ENCODE results near the gene CEP112.

Gene CEP112

DNA sequence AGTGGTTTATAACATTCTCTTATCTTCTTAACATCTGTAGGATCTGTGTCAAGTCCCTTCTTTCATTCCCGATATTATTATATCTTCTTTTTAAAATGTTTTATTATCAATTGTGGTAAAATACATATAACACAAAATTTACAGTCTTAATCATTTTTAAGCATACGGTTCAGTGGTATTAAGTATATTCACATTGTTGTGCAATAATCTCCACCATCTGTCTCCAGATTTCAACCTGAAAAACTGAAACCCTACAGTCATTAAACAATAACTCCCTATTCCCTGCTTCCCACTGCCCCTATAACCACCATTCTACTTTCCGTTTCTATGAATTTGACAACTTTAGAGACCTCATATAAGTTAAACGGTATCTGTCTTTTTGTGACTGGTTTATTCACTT is 45.5 kb downstream of the CEP112 start:
- no peak for TF ChIP-seq MYC (IDR thresholded peaks at IDR 0.05; ENCODE audit: low read depth, low read length)
- TF ChIP-seq MAX (IDR thresholded peaks at IDR 0.05; ENCODE audit: low read depth, low read length) = no peak
- no peak for TF ChIP-seq POLR2A (IDR thresholded peaks at IDR 0.05; ENCODE audit: extremely low read depth, insufficient read length)
- TF ChIP-seq CTCF (IDR thresholded peaks at IDR 0.05; ENCODE audit: low read depth, low read length) = no peak
- no peak for DNase-seq (ENCODE audit: low read depth)
- no peak overlapping the region for H3K4me3 ChIP-seq (ENCODE audit: low read depth, low read length)

GRCh38 chr17:66143657-66144282 is 48.2 kb downstream of the CEP112 start:
- DNase-seq (ENCODE audit: low read depth) = no peak
- TF ChIP-seq MYC (IDR thresholded peaks at IDR 0.05; ENCODE audit: low read depth, low read length) = no peak
- no peak for TF ChIP-seq CTCF (IDR thresholded peaks at IDR 0.05; ENCODE audit: low read depth, low read length)
- TF ChIP-seq MAX (IDR thresholded peaks at IDR 0.05; ENCODE audit: low read depth, low read length) = no peak
- no peak for TF ChIP-seq POLR2A (IDR thresholded peaks at IDR 0.05; ENCODE audit: extremely low read depth, insufficient read length)
- H3K4me3 ChIP-seq (ENCODE audit: low read depth, low read length) = no peak overlapping the region

- no peak overlapping the region for H3K4me3 ChIP-seq (ENCODE audit: low read depth, low read length)
- no peak for DNase-seq (ENCODE audit: low read depth)
- TF ChIP-seq CTCF (IDR thresholded peaks at IDR 0.05; ENCODE audit: low read depth, low read length) (no peak), MYC (IDR thresholded peaks at IDR 0.05; ENCODE audit: low read depth, low read length) (no peak), POLR2A (IDR thresholded peaks at IDR 0.05; ENCODE audit: extremely low read depth, insufficient read length) (no peak), MAX (IDR thresholded peaks at IDR 0.05; ENCODE audit: low read depth, low read length) (no peak)
Observed at GRCh38 chr17:66142428-66142827, 49.5 kb downstream of the CEP112 start.

GRCh38 chr17:66138120-66138519 is 53.8 kb downstream of the CEP112 start:
- no peak for TF ChIP-seq POLR2A (IDR thresholded peaks at IDR 0.05; ENCODE audit: extremely low read depth, insufficient read length)
- no peak for TF ChIP-seq MAX (IDR thresholded peaks at IDR 0.05; ENCODE audit: low read depth, low read length)
- TF ChIP-seq MYC (IDR thresholded peaks at IDR 0.05; ENCODE audit: low read depth, low read length) = no peak
- TF ChIP-seq CTCF (IDR thresholded peaks at IDR 0.05; ENCODE audit: low read depth, low read length) = no peak
- H3K4me3 ChIP-seq (ENCODE audit: low read depth, low read length) = no peak overlapping the region
- no peak for DNase-seq (ENCODE audit: low read depth)

GRCh38 chr17:66135896-66136295 is 56.0 kb downstream of the CEP112 start:
- DNase-seq (ENCODE audit: low read depth) = no peak
- H3K4me3 ChIP-seq (ENCODE audit: low read depth, low read length) = no peak overlapping the region
- TF ChIP-seq POLR2A (IDR thresholded peaks at IDR 0.05; ENCODE audit: extremely low read depth, insufficient read length) (no peak), MAX (IDR thresholded peaks at IDR 0.05; ENCODE audit: low read depth, low read length) (no peak), MYC (IDR thresholded peaks at IDR 0.05; ENCODE audit: low read depth, low read length) (no peak), CTCF (IDR thresholded peaks at IDR 0.05; ENCODE audit: low read depth, low read length) (no peak)

Data from NB4 (cell line).